ENCODE data around the gene METTL9. TPM values are rescaled to one million over a fixed set of nuclear protein-coding genes. Genes with fewer than 3 reads are reported as not detected.

METTL9 gene
- polyA plus RNA-seq, 3 donors: 181 to 400 (median 373) TPM

DNA sequence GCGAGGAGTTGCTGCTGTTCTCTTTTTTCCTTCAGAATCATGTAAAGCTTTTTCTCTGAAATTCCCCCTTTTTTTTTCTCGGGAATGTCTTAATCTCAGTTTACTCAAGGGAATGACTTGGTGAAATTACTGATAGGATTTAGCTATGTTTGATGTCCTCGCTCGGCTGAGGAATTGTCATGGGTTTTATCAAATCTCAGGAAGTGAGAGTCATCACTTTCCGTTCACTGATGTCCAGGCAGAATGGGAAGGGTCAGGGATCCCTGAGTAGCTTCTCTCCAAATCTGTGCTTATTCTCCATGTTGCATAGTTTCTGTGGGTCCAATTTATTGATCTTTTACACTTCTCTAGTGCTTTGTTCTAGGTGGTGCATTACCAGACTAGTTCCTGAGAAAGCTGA is 46.7 kb downstream of the METTL9 start:
- H3K9me3 ChIP-seq (replicated peaks in 1 of 2; ENCODE audit: control insufficient read depth in 1 of 2, insufficient read depth in 1 of 2, low read length in 2 of 2): no peaks in the 10 kb centered on the region
- H3K79me2 ChIP-seq (ENCODE audit: insufficient read depth, low read length): peaks cover 96% of the 10 kb centered on the region
- WGBS (ENCODE audit: insufficient coverage): 0% methylated on average over 1 of the region's 5 CpGs
- no peak for TF ChIP-seq CTCF (IDR thresholded peaks at IDR 0.05)
- H3K27ac Mint-ChIP-seq: peak overlapping the region; percentile 89 to 97 (median 95)
- no peak overlapping the region for H3K9ac ChIP-seq (ENCODE audit: insufficient read depth, low read length, poor library complexity, severe bottlenecking)
- peak overlapping the region; percentile 77 to 98 for H3K27ac ChIP-seq (ENCODE audit: low read depth in 1 of 2, low read length in 2 of 2)
- no peaks in the 10 kb centered on the region for H3K27me3 Mint-ChIP-seq (ENCODE audit: low read depth in 3 of 3)
- H3K4me1 ChIP-seq (ENCODE audit: control insufficient read depth in 1 of 2, insufficient read depth in 2 of 2, low read length in 2 of 2): peaks cover 85 to 91% of the 10 kb centered on the region in 2 donors
- H3K4me2 ChIP-seq (replicated peaks; ENCODE audit: extremely low read depth, low read length, poor library complexity, severe bottlenecking): peak overlapping the region; percentile 89
- no peaks in the 10 kb centered on the region for H3K27me3 ChIP-seq (ENCODE audit: control insufficient read depth in 2 of 2, insufficient read depth in 2 of 2, low read length in 2 of 2)
- H3K36me3 Mint-ChIP-seq: peaks cover 60 to 79% of the 10 kb centered on the region in 2 donors
- peak in 2 of 3 donors; percentile 49 to 77 for DNase-seq
- H3K36me3 ChIP-seq (replicated peaks in 1 of 2; ENCODE audit: control insufficient read depth in 1 of 2, insufficient read depth in 2 of 2, low read length in 2 of 2): peaks cover 74 to 77% of the 10 kb centered on the region in 2 donors
- intact Hi-C loops (cut with micrococcal nuclease): no loop called here
- no peak overlapping the region for H2AFZ ChIP-seq (ENCODE audit: insufficient read depth, low read depth, low read length, poor library complexity, severe bottlenecking)
- H3K4me3 ChIP-seq (replicated peaks in 1 of 3; ENCODE audit: low read depth in 2 of 3, low read length in 3 of 3): peak overlapping the region in 2 of 3 experiments; percentile 90 to 98
- peaks cover 88% of the 10 kb centered on the region for H4K20me1 ChIP-seq (ENCODE audit: insufficient read depth, low read length)
- no peaks in the 10 kb centered on the region for H3K9me3 Mint-ChIP-seq
- peak overlapping the region; percentile 64 to 78 for H3K4me3 Mint-ChIP-seq
- peaks cover 68% of the 10 kb centered on the region for H3K4me1 Mint-ChIP-seq

DNA sequence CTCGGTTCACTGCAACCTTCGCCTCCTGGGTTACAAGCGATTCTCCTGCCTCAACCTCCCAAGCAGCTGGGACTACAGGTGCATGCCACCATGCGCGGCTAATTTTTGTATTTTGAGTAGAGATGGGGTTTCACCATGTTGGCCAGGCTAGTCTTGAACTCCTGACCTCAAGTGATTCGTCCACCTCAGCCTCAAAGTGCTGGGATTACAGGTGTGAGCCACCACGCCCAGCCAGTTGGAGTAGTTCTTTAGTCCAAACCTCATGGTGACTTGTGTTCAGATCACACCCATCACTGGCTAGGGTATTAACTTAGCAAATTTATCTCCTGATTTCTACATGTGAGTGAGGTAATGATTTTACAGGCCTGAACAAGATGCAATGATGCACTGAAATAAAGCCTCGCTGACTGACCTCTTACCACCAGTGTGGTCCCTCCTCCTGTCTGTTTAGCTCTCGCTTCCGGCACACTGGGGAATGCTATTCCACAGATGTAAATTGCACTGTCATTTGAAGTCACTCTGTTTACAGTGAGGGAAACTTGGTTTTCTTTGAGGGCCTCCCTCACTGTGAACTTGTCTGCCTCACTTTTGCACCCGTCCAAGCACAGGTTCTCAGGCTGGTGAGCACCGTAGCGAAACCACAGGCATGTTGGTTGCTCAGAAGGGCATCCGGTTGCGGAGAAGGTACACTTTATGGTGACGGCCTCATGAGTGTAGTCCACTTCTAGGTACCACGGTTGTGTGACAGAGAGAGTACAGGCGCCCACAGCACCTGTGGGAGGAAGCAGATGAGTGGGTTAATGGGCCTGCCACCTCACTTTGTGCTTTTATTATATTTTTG is 47.6 kb downstream of the METTL9 start:
- peak overlapping the region; percentile 89 for H3K4me2 ChIP-seq (replicated peaks; ENCODE audit: extremely low read depth, low read length, poor library complexity, severe bottlenecking)

More for the DNA sequence above, 47.6 kb downstream of the METTL9 start:
- Histone ChIP-seq H3K79me2 (ENCODE audit: insufficient read depth, low read length) (peaks cover 96% of the 10 kb centered on the region), H4K20me1 (ENCODE audit: insufficient read depth, low read length) (peaks cover 84% of the 10 kb centered on the region), H3K9ac (ENCODE audit: insufficient read depth, low read length, poor library complexity, severe bottlenecking) (no peak overlapping the region), H3K27ac (ENCODE audit: low read depth in 1 of 2, low read length in 2 of 2) (peak overlapping the region; percentile 77 to 98), H3K9me3 (replicated peaks in 1 of 2; ENCODE audit: control insufficient read depth in 1 of 2, insufficient read depth in 1 of 2, low read length in 2 of 2) (no peaks in the 10 kb centered on the region), H3K4me3 (replicated peaks in 1 of 3; ENCODE audit: low read depth in 2 of 3, low read length in 3 of 3) (peak overlapping the region in 1 of 3 experiments; percentile 98), H3K36me3 (replicated peaks in 1 of 2; ENCODE audit: control insufficient read depth in 1 of 2, insufficient read depth in 2 of 2, low read length in 2 of 2) (peaks cover 65 to 68% of the 10 kb centered on the region in 2 donors), H2AFZ (ENCODE audit: insufficient read depth, low read depth, low read length, poor library complexity, severe bottlenecking) (no peak overlapping the region), H3K4me1 (ENCODE audit: control insufficient read depth in 1 of 2, insufficient read depth in 2 of 2, low read length in 2 of 2) (peaks cover 79 to 82% of the 10 kb centered on the region in 2 donors), H3K27me3 (ENCODE audit: control insufficient read depth in 2 of 2, insufficient read depth in 2 of 2, low read length in 2 of 2) (no peaks in the 10 kb centered on the region)
- Mint-ChIP-seq H3K27me3 (ENCODE audit: low read depth in 3 of 3) (no peaks in the 10 kb centered on the region), H3K36me3 (peaks cover 54 to 71% of the 10 kb centered on the region in 2 donors), H3K9me3 (no peaks in the 10 kb centered on the region), H3K4me3 (peak overlapping the region in 1 of 2 donors; percentile 64), H3K27ac (peak overlapping the region; percentile 89 to 97 (median 95)), H3K4me1 (peaks cover 69% of the 10 kb centered on the region)
- 95% methylated on average over 5 of the region's 18 CpGs for WGBS (ENCODE audit: insufficient coverage)
- intact Hi-C loops (cut with micrococcal nuclease): no loop called here
- no peak for DNase-seq
- no peak for TF ChIP-seq CTCF (IDR thresholded peaks at IDR 0.05)

Measured in CD14-positive monocyte (primary cell).